HFF-Myc (cell line): ENCODE results near the gene FSD2.

Experiments
- DNase-seq: peaks from one replicate; pipeline ENCODE4 v3.0.0-alpha.2; 2011; ENCODE audit warnings: low read depth; ENCODE audit errors: extremely low read depth
- H3K4me3 ChIP-seq: replicated peaks from 2 replicates; pipeline ENCODE4 v1.5.1; 2011; ENCODE audit warnings: low read depth, mild to moderate bottlenecking, control low read depth, low read length
- CTCF ChIP-seq: IDR thresholded peaks from 2 replicates; pipeline ENCODE4 v1.5.1; 2012; ENCODE audit warnings: mild to moderate bottlenecking, low read depth, low read length, control low read depth; ENCODE audit errors: missing control alignments

FSD2 gene

GRCh38 chr15:82849556-82850512, 44.0 kb upstream of the FSD2 start:
- peak; percentile 25 for DNase-seq
- H3K4me3 ChIP-seq: no peak overlapping the region
- TF ChIP-seq CTCF: peak; percentile 64

- DNase-seq: no peak
- TF ChIP-seq CTCF: no peak
- H3K4me3 ChIP-seq: no peak overlapping the region
These were observed 42.5 kb upstream of the FSD2 start for GRCh38 chr15:82848241-82848993.

GRCh38 chr15:82847703-82848102, 41.8 kb upstream of the FSD2 start:
- no peak for DNase-seq

GRCh38 chr15:82846621-82847020, 40.8 kb upstream of the FSD2 start:
- no peak for TF ChIP-seq CTCF
- H3K4me3 ChIP-seq: no peak overlapping the region
- no peak for DNase-seq

More at GRCh38 chr15:82847703-82848102, 41.8 kb upstream of the FSD2 start:
- H3K4me3 ChIP-seq: no peak overlapping the region
- no peak for TF ChIP-seq CTCF

- TF ChIP-seq CTCF: no peak
- H3K4me3 ChIP-seq: no peak overlapping the region
- DNase-seq: no peak
These were observed 39.8 kb upstream of the FSD2 start for GRCh38 chr15:82845686-82846085.

GRCh38 chr15:82843566-82843965, 37.7 kb upstream of the FSD2 start:
- no peak for DNase-seq
- no peak overlapping the region for H3K4me3 ChIP-seq
- no peak for TF ChIP-seq CTCF
